Ishikawa (cell line): ENCODE results near the gene RECQL.

Experiments
- CEBPB ChIP-seq: IDR thresholded peaks from 2 replicates; pipeline ENCODE4 v1.6.1; 2012
- EP300 ChIP-seq: IDR thresholded peaks from 2 replicates; pipeline ENCODE4 v1.6.1; 2012; ENCODE audit warnings: borderline replicate concordance
- FOXM1 ChIP-seq: IDR thresholded peaks from 2 replicates; pipeline ENCODE4 v1.6.1; 2012; ENCODE audit warnings: low read depth, borderline replicate concordance
- MAX ChIP-seq: IDR thresholded peaks from 2 replicates; pipeline ENCODE4 v1.6.1; 2012
- NFIC ChIP-seq: IDR thresholded peaks from 2 replicates; pipeline ENCODE4 v1.6.1; 2012
- RAD21 ChIP-seq: IDR thresholded peaks from 2 replicates; pipeline ENCODE4 v1.6.1; 2012; ENCODE audit warnings: low read depth
- REST ChIP-seq: IDR thresholded peaks from 2 replicates; pipeline ENCODE4 v1.6.1; 2012; ENCODE audit warnings: low read depth, mild to moderate bottlenecking
- TAF1 ChIP-seq: IDR thresholded peaks from 2 replicates; pipeline ENCODE4 v1.6.1; 2012; ENCODE audit warnings: low read depth, mild to moderate bottlenecking
- TCF12 ChIP-seq: IDR thresholded peaks from 2 replicates; pipeline ENCODE4 v1.6.1; 2012; ENCODE audit warnings: low read depth
- TEAD4 ChIP-seq: IDR thresholded peaks from 2 replicates; pipeline ENCODE4 v1.6.1; 2012
- USF1 ChIP-seq: IDR thresholded peaks from 2 replicates; pipeline ENCODE4 v1.6.1; 2012
- YY1 ChIP-seq: IDR thresholded peaks from 2 replicates; pipeline ENCODE4 v1.6.1; 2012; ENCODE audit warnings: low read depth

- TF ChIP-seq TAF1 = no peak
- TF ChIP-seq RAD21 = no peak
- TF ChIP-seq TCF12 = no peak
- no peak for TF ChIP-seq YY1
- TF ChIP-seq MAX = no peak
- no peak for TF ChIP-seq EP300
- TF ChIP-seq TEAD4 = no peak
- TF ChIP-seq NFIC = no peak
- no peak for TF ChIP-seq FOXM1
- TF ChIP-seq CEBPB = no peak
- TF ChIP-seq USF1 = no peak
- no peak for TF ChIP-seq REST
Observed at GRCh38 chr12:21539797-21540196, 38.4 kb upstream of the RECQL start.
